Liver (tissue), 3 donors: ENCODE data around the gene TOP2A.

Experiments
- CTCF ChIP-seq: fragments of 150-350 bp; IDR thresholded peaks from 2 replicates; pipeline ENCODE4 v1.5.1; 2017; ENCODE audit warnings: improper control_type of control experiment, low read depth, low read length; ENCODE audit not compliant: missing input control
- GABPA ChIP-seq, 2 donors: IDR thresholded peaks in 1 of 2; conservative IDR thresholded peaks in 1 of 2; 2 replicates each; pipeline ENCODE4 v1.6.1; 2016; ENCODE audit warnings: antibody characterized with exemption in 2 of 2, mild to moderate bottlenecking in 1 of 2, moderate library complexity in 1 of 2
- JUND ChIP-seq, 2 donors: IDR thresholded peaks; 2 replicates each; pipeline ENCODE4 v1.6.1; 2016; ENCODE audit warnings: antibody characterized with exemption in 2 of 2
- TAF1 ChIP-seq: conservative IDR thresholded peaks from 2 replicates; pipeline ENCODE4 v1.6.1; 2016; ENCODE audit warnings: antibody characterized with exemption, mild to moderate bottlenecking
- donor health status: healthy.
- donor health status: healthy.

GRCh38 chr17:40345161-40345993, 72.3 kb downstream of the TOP2A start:
- TF ChIP-seq JUND (IDR thresholded peaks at IDR 0.05) = peak; percentile 20 to 71
- TF ChIP-seq CTCF = no peak
- TF ChIP-seq GABPA (IDR thresholded peaks at IDR 0.05 in 1 of 2, conservative IDR thresholded peaks at IDR 0.05 in 1 of 2) = no peak
- no peak for TF ChIP-seq TAF1
